HEK293 (cell line): Measurements from ENCODE around the gene GAK.
A peak's percentile ranks its signal among the peaks of the same experiment; 100 is the strongest.

Experiments
- CTCF ChIA-PET: fragments of 350-600 bp; formaldehyde crosslinking; extraction: SDS; loops from one replicate; lab custom pipeline; 2021; ENCODE audit warnings: antibody characterized with exemption; lab: Yijun Ruan, JAX
- POLR2A ChIA-PET: fragments of 300-600 bp; formaldehyde crosslinking; extraction: SDS; loops from one replicate; lab custom pipeline; 2020; ENCODE audit warnings: antibody characterized with exemption, inconsistent platforms; lab: Yijun Ruan, JAX
- H3K27ac ChIP-seq: fragments of 200-500 bp; sonication (Bioruptor generic); 2 replicates; pipeline ENCODE4 v1.5.1; 2014; ENCODE audit warnings: low read depth, low read length, control low read depth, inconsistent platforms; ENCODE audit errors: extremely low read depth
- H3K36me3 ChIP-seq, 2 experiments: fragments of 200-500 bp in 1 of 2; sonication (Bioruptor generic) in 1 of 2; 1 replicate in 1 of 2; 2 replicates in 1 of 2; pipeline ENCODE4 v1.5.1; 2014 to 2017; ENCODE audit warnings: inconsistent platforms in 2 of 2, low read length in 2 of 2; ENCODE audit not compliant: control insufficient read depth in 2 of 2, insufficient read depth in 1 of 2
- H3K4me1 ChIP-seq: fragments of 200-500 bp; sonication (Bioruptor generic); 2 replicates; pipeline ENCODE4 v1.5.1; 2014; ENCODE audit warnings: mild to moderate bottlenecking, low read length, inconsistent platforms; ENCODE audit not compliant: control insufficient read depth, insufficient read depth
- H3K4me3 ChIP-seq: 2 replicates; pipeline ENCODE4 v1.5.1; 2011; ENCODE audit warnings: low read depth, mild to moderate bottlenecking, control low read depth, low read length, moderate library complexity
- H3K9me3 ChIP-seq: fragments of 200-500 bp; sonication (Bioruptor generic); 2 replicates; pipeline ENCODE4 v1.5.1; 2014; ENCODE audit warnings: low read depth, low read length, inconsistent platforms; ENCODE audit not compliant: control insufficient read depth, insufficient read depth
- INSM2 ChIP-seq: fragments of 450-650 bp; formaldehyde crosslinking; IDR thresholded peaks from 2 replicates; pipeline ENCODE4 v1.5.1; 2016; ENCODE audit warnings: missing biosample characterization, missing genetic modification characterization
- KLF1 ChIP-seq: fragments of 450-650 bp; formaldehyde crosslinking; IDR thresholded peaks from 2 replicates; pipeline ENCODE4 v1.5.1; 2016; ENCODE audit warnings: missing biosample characterization, missing genetic modification characterization
- KLF9 ChIP-seq: fragments of 450-650 bp; formaldehyde crosslinking; IDR thresholded peaks from 2 replicates; pipeline ENCODE4 v1.5.1; 2016; ENCODE audit warnings: missing biosample characterization, missing genetic modification characterization, low read depth
- OSR2 ChIP-seq: fragments of 450-650 bp; formaldehyde crosslinking; IDR thresholded peaks from 2 replicates; pipeline ENCODE4 v1.5.1; 2016; ENCODE audit warnings: missing biosample characterization, missing genetic modification characterization
- ZNF132 ChIP-seq: fragments of 450-650 bp; formaldehyde crosslinking; IDR thresholded peaks from 2 replicates; pipeline ENCODE4 v1.5.1; 2017; ENCODE audit warnings: missing biosample characterization, missing genetic modification characterization, borderline replicate concordance
- ZNF133 ChIP-seq: fragments of 450-650 bp; formaldehyde crosslinking; IDR thresholded peaks from 2 replicates; pipeline ENCODE4 v1.5.1; 2016; ENCODE audit warnings: missing biosample characterization, missing genetic modification characterization
- ZNF138 ChIP-seq: fragments of 450-650 bp; formaldehyde crosslinking; IDR thresholded peaks from 2 replicates; pipeline ENCODE4 v1.5.1; 2016; ENCODE audit warnings: missing biosample characterization, missing genetic modification characterization, borderline replicate concordance
- ZNF157 ChIP-seq: fragments of 450-650 bp; formaldehyde crosslinking; IDR thresholded peaks from 2 replicates; pipeline ENCODE4 v1.5.1; 2016; ENCODE audit warnings: missing biosample characterization, missing genetic modification characterization
- ZNF24 ChIP-seq: fragments of 450-650 bp; formaldehyde crosslinking; IDR thresholded peaks from 2 replicates; pipeline ENCODE4 v1.5.1; 2016; ENCODE audit warnings: missing biosample characterization, missing genetic modification characterization
- ZNF302 ChIP-seq: fragments of 450-650 bp; formaldehyde crosslinking; IDR thresholded peaks from 2 replicates; pipeline ENCODE4 v1.5.1; 2016; ENCODE audit warnings: missing biosample characterization, missing genetic modification characterization, low read depth
- ZNF391 ChIP-seq: fragments of 450-650 bp; formaldehyde crosslinking; IDR thresholded peaks from 2 replicates; pipeline ENCODE4 v1.5.1; 2016; ENCODE audit warnings: low read depth, missing biosample characterization, missing genetic modification characterization, borderline replicate concordance
- ZNF404 ChIP-seq: fragments of 450-650 bp; formaldehyde crosslinking; IDR thresholded peaks from 2 replicates; pipeline ENCODE4 v1.5.1; 2017; ENCODE audit warnings: missing biosample characterization, missing genetic modification characterization
- ZNF416 ChIP-seq: fragments of 450-650 bp; formaldehyde crosslinking; IDR thresholded peaks from 2 replicates; pipeline ENCODE4 v1.5.1; 2016; ENCODE audit warnings: missing biosample characterization, missing genetic modification characterization
- ZNF449 ChIP-seq: fragments of 450-650 bp; formaldehyde crosslinking; IDR thresholded peaks from 2 replicates; pipeline ENCODE4 v1.5.1; 2017; ENCODE audit warnings: missing biosample characterization, mild to moderate bottlenecking, missing genetic modification characterization, moderate library complexity
- ZNF510 ChIP-seq: fragments of 450-650 bp; formaldehyde crosslinking; IDR thresholded peaks from 2 replicates; pipeline ENCODE4 v1.5.1; 2018; ENCODE audit warnings: mild to moderate bottlenecking, missing genetic modification characterization, missing biosample characterization; ENCODE audit not compliant: insufficient replicate concordance
- ZNF530 ChIP-seq: fragments of 450-650 bp; formaldehyde crosslinking; IDR thresholded peaks from 2 replicates; pipeline ENCODE4 v1.5.1; 2016; ENCODE audit warnings: low read depth, missing biosample characterization, missing genetic modification characterization
- ZNF624 ChIP-seq: fragments of 450-650 bp; formaldehyde crosslinking; IDR thresholded peaks from 2 replicates; pipeline ENCODE4 v1.5.1; 2017; ENCODE audit warnings: missing biosample characterization, missing genetic modification characterization
- ZNF626 ChIP-seq: fragments of 450-650 bp; sonication (Bioruptor Pico); formaldehyde crosslinking; IDR thresholded peaks from 2 replicates; pipeline ENCODE4 v1.5.1; 2018; ENCODE audit warnings: missing biosample characterization, missing genetic modification characterization, inconsistent platforms
- ZNF645 ChIP-seq: fragments of 450-650 bp; formaldehyde crosslinking; IDR thresholded peaks from 2 replicates; pipeline ENCODE4; 2016; ENCODE audit warnings: missing biosample characterization, missing genetic modification characterization
- ZNF792 ChIP-seq: fragments of 450-650 bp; formaldehyde crosslinking; IDR thresholded peaks from 2 replicates; pipeline ENCODE4 v1.5.1; 2016; ENCODE audit warnings: missing biosample characterization, missing genetic modification characterization
- ZSCAN30 ChIP-seq: fragments of 450-650 bp; IDR thresholded peaks from 2 replicates; pipeline ENCODE4 v1.5.1; 2018; ENCODE audit warnings: missing biosample characterization, mild to moderate bottlenecking, missing genetic modification characterization, moderate library complexity

Gene GAK

GRCh38 chr4:831483-831805 lies 100.7 kb downstream of the GAK start:
- CTCF ChIA-PET: no interaction called here
- no peaks in the 10 kb centered on the region for H3K36me3 ChIP-seq
- POLR2A ChIA-PET: interaction anchor here (2.0 kb wide), 1 partner anchor 17 kb away, joined by 4 read pairs; no protein-coding TSS in a partner anchor
- no peaks in the 10 kb centered on the region for H3K9me3 ChIP-seq
- H3K4me3 ChIP-seq: no peak overlapping the region
- H3K27ac ChIP-seq: no peak overlapping the region
- TF ChIP-seq ZNF792 (tag by site-specific recombination) (no peak), OSR2 (tag by site-specific recombination) (no peak), INSM2 (tag by site-specific recombination) (no peak), ZNF132 (no peak), ZNF626 (tag by site-specific recombination) (no peak), ZNF24 (tag by site-specific recombination) (no peak), ZNF404 (tag by site-specific recombination) (no peak), KLF9 (tag by site-specific recombination) (no peak), ZNF416 (no peak), ZNF624 (tag by site-specific recombination) (no peak), ZNF449 (no peak), ZNF645 (tag by site-specific recombination) (no peak), ZNF302 (tag by site-specific recombination) (no peak), ZNF530 (tag by site-specific recombination) (no peak), ZNF133 (tag by site-specific recombination) (no peak), ZNF391 (tag by site-specific recombination) (no peak), ZSCAN30 (no peak), ZNF138 (tag by site-specific recombination) (no peak), ZNF157 (tag by site-specific recombination) (no peak)
- H3K4me1 ChIP-seq: no peaks in the 10 kb centered on the region

- CTCF ChIA-PET: interaction anchor here (0.6 kb wide), 1 partner anchor 906 kb away, joined by 3 read pairs; no protein-coding TSS in a partner anchor
- Histone ChIP-seq H3K9me3 (no peaks in the 10 kb centered on the region), H3K36me3 (no peaks in the 10 kb centered on the region)
- no peak for TF ChIP-seq ZNF510 (tag by site-specific recombination)
- TF ChIP-seq KLF1 (tag by site-specific recombination): 0 out of 2 replicates have a peak, but pooled peaks have one; percentile 6
- TF ChIP-seq, all 188 proteins: peak for 1
- H3K4me1 ChIP-seq: no peaks in the 10 kb centered on the region
- H3K27ac ChIP-seq: no peak overlapping the region
- no peak overlapping the region for H3K4me3 ChIP-seq
- POLR2A ChIA-PET: interaction anchor here (0.8 to 2.0 kb wide), 2 partner anchors 17 to 57 kb away, joined by 4 to 5 read pairs; no protein-coding TSS in a partner anchor
Observed at GRCh38 chr4:830601-831482, 101.3 kb downstream of the GAK start.
